ENCODE data around the gene TFIP11.
"Not testable (repeated sequence)": the region's sequence is repeated elsewhere in the genome, so short reads cannot be mapped to it uniquely, and the experiment has no call there.

The TFIP11 gene

GRCh38 chr22:26541167-26541819 lies 29.0 kb upstream of the TFIP11 start:
- no peak for DNase-seq (ENCODE audit: low read depth in 2 of 2, low spot score in 1 of 2)

DNA sequence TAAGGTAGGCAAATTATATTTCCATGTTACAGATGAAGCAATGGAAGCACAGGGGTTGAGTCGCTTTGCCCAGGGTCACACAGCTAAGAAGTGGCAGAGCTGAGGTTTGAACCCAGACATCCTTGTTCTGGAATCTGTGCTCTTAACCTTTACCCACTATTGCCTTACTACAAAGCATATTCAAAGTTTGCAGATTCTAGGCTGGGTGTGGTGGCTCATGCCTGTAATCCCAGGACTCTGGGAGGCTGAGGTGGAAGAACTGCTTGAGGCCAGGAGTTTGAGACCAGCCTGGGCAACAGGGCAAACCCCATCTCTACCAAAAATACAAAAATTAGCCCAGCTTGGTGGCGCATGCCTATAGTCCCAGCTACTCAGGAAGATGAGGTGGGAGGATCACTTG lies 27.8 kb upstream of the TFIP11 start:
- DNase-seq (ENCODE audit: low read depth in 2 of 2, low spot score in 1 of 2): no peak

- DNase-seq (ENCODE audit: low read depth in 2 of 2, low spot score in 1 of 2): no peak
These were observed 24.5 kb upstream of the TFIP11 start for GRCh38 chr22:26536762-26537134.

GRCh38 chr22:26536056-26536761 lies 23.9 kb upstream of the TFIP11 start:
- no peak for DNase-seq (ENCODE audit: low read depth in 2 of 2, low spot score in 1 of 2)

- DNase-seq (ENCODE audit: low read depth in 2 of 2, low spot score in 1 of 2): no peak
These were observed 23.3 kb upstream of the TFIP11 start for GRCh38 chr22:26535603-26535908.

GRCh38 chr22:26534874-26535602 lies 22.8 kb upstream of the TFIP11 start:
- DNase-seq (ENCODE audit: low read depth in 2 of 2, low spot score in 1 of 2): no peak

- no peak for DNase-seq (ENCODE audit: low read depth in 2 of 2, low spot score in 1 of 2)
These were observed 22.0 kb upstream of the TFIP11 start for GRCh38 chr22:26534171-26534855.

DNA sequence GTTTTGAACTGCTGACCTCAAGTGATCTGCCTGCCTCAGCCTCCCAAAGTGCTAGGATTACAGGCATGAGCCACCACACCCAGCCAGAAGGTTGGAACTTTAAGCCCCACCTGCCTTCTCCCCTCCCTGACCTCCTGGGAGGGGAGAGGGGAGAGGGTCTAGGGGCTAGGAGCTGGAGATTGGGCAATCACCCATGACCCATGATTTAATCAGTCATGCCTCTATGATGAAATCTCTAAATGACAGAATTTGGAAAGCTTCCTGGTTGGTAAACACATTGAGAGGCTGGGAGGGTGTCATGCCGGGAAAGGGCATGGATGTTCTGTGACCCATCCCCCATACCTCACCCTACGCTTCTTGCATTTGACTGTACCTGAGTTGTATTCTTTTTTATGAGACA lies 17.1 kb upstream of the TFIP11 start:
- DNase-seq (ENCODE audit: low read depth in 2 of 2, low spot score in 1 of 2): no peak

- not testable (repeated sequence) for DNase-seq (ENCODE audit: low read depth in 2 of 2, low spot score in 1 of 2)
These were observed 16.2 kb upstream of the TFIP11 start for GRCh38 chr22:26528518-26528917.

GRCh38 chr22:26527574-26528465 lies 15.5 kb upstream of the TFIP11 start:
- DNase-seq (ENCODE audit: low read depth in 2 of 2, low spot score in 1 of 2): no peak

DNA sequence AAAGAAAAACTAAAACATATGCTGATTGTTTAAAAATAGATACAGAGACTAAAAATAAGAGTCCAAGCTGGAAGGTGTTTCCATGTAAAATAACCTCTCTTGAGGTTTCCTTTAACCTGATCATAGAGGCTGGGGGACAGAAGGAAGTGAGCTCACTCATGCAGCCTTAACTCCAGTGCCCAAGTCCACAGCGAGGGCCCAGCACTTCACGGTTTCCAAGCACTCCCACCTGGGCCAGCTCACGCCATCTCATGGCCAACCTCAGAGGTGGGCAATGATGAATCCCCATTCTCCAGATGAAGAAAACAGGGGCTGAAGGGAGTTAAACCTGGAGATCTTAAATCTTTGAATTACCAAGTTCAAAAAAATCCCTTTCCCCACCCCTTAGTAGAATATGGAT lies 14.9 kb upstream of the TFIP11 start:
- DNase-seq (ENCODE audit: low read depth in 2 of 2, low spot score in 1 of 2): no peak

DNA sequence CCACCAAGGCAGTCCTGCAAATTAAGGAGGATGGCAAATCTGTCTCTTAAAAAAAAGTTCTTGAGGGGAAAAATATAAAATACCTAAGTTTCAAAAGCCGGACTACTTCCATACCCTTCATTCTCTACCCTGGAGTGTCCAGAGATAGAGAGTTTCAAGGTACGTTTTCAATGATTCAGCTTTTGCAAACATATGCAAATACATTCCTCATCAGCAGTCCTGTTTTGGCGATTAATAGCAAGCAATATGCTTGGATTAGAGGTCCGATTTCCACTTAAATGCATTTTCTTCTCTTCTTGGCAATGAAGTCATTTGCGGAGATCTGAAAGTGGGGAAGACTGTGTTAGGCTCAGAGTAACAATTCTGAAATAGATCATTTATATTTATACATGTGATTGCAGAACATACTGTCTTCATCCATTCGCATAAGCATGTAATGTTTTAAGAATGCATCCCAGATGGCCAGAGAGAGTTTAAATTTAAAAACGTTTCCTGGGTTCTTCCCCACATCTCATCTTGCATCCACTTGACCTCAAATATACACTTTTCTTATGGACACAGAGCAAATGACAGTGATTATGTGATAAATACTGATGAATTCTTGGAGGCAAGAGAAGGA lies 13.8 kb upstream of the TFIP11 start:
- DNase-seq (ENCODE audit: low read depth in 2 of 2, low spot score in 1 of 2): no peak

GRCh38 chr22:26524870-26525269 lies 12.6 kb upstream of the TFIP11 start:
- DNase-seq (ENCODE audit: low read depth in 2 of 2, low spot score in 1 of 2): no peak

GRCh38 chr22:26522592-26522991 lies 10.3 kb upstream of the TFIP11 start:
- DNase-seq (ENCODE audit: low read depth in 2 of 2, low spot score in 1 of 2): no peak

DNA sequence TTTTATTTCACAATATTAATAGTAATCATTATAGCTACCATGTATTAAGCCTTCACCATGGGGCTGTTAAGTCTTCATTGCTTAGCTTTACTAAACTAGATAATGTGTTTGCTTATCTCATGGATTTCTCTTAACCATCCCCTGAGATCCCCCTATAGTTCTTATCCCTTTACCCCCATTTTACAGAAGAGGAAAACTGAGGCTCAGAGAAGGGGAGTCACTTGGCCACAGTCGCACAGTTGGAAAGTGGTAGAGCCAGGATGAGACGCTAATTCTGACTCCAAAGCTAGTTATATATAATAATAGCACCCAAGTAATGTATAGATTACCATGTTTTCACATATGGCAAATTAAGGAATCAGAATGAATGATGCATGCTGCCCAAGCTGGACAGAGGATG lies 9.7 kb upstream of the TFIP11 start:
- no peak for DNase-seq (ENCODE audit: low read depth in 2 of 2, low spot score in 1 of 2)

- no peak for DNase-seq (ENCODE audit: low read depth in 2 of 2, low spot score in 1 of 2)
These were observed 5.2 kb upstream of the TFIP11 start for GRCh38 chr22:26517429-26517828.

- no peak for DNase-seq (ENCODE audit: low read depth in 2 of 2, low spot score in 1 of 2)
These were observed 4.2 kb upstream of the TFIP11 start for GRCh38 chr22:26516503-26516902.

- no peak for DNase-seq (ENCODE audit: low read depth in 2 of 2, low spot score in 1 of 2)
These were observed 3.7 kb upstream of the TFIP11 start for GRCh38 chr22:26515931-26516330.

DNA sequence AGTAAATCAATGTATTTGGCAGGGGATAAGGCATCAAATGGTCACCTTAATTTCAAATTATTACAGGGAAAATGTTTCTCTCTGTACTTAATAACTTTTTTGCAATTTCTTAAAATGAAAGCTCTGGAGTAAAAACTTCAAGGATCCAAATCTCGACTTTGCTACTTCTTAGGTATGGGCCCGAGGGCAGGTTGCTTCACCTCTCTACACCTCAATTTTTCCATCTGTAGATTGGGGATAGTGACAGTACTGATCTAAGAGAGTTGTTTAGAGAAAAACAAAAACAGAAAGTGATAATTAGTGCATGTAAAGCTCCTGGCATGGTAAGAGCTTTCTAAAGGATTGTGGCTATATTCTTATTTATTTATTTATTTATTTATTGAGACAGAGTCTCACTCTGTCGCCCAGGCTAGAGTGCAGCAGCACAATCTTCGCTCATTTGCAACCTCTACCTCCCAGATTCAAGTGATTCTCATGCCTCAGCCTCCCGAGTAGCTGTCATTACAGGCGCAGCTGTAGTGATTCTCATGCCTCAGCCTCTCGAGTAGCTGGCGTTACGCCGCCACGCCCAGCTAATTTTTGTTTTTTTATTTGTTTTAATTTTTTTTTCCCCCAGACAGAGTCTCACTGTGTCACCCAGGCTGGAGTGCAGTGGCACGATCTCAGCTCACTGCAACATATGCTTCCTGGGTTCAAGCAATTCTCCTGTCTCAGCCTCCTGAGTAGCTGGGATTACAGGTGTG lies 2.3 kb upstream of the TFIP11 start:
- no peak for DNase-seq (ENCODE audit: low read depth in 2 of 2, low spot score in 1 of 2)

- DNase-seq (ENCODE audit: low read depth in 2 of 2, low spot score in 1 of 2): no peak
These were observed 1.6 kb upstream of the TFIP11 start for GRCh38 chr22:26513838-26514237.

All from stimulated activated CD8-positive, alpha-beta memory T cell treated with anti-CD3 and anti-CD28 coated beads, Interleukin-4, amount 100 ng/mL, for 4 hours (primary cell).